ENCODE measurements around the gene TRABD2B. TPM values are rescaled to one million over a fixed set of nuclear protein-coding genes. Genes with fewer than 3 reads are reported as not detected.

The TRABD2B gene
- total and polyA plus RNA-seq, 8 donors, result 0.99 to 5.2 (median 3.3) TPM

DNA sequence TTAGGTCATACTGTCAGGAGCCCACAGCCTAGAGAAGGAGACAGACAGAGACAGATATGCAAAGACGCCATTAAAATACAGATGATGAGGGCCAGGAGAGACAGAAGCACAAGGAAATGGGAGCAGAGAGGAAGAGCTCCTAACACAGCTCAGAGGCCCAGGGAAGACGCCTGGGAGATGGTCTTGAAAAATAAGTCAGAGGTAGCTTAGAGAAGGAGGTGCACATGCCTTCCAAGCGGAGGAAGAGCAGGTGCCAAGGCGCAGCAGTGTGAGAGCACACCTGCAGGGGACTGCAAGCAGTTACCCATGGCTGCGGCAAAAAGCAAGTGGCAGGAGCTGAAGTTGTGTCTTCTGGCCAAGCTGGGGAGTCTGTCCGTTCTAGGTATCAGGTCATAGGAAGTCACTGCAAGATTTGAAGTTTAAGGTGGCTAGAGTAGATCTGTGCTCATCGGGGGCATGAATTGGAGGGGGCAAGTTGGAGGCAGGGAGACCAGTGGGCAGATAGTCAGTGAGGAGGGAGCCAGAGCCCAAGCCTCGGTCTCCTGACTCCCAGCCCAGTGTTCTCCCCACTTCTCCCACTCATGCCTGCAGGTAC, 1.3 kb upstream of the TRABD2B start:
- DNase-seq (no peak), ATAC-seq (no peak)
- no peaks in the 10 kb centered on the region for H3K9me3 ChIP-seq
- peaks cover 2 to 17% of the 10 kb centered on the region in 2 donors for H3K4me1 ChIP-seq
- TF ChIP-seq, protein P1, sequence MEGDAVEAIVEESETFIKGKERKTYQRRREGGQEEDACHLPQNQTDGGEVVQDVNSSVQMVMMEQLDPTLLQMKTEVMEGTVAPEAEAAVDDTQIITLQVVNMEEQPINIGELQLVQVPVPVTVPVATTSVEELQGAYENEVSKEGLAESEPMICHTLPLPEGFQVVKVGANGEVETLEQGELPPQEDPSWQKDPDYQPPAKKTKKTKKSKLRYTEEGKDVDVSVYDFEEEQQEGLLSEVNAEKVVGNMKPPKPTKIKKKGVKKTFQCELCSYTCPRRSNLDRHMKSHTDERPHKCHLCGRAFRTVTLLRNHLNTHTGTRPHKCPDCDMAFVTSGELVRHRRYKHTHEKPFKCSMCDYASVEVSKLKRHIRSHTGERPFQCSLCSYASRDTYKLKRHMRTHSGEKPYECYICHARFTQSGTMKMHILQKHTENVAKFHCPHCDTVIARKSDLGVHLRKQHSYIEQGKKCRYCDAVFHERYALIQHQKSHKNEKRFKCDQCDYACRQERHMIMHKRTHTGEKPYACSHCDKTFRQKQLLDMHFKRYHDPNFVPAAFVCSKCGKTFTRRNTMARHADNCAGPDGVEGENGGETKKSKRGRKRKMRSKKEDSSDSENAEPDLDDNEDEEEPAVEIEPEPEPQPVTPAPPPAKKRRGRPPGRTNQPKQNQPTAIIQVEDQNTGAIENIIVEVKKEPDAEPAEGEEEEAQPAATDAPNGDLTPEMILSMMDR (IDR thresholded peaks at IDR 0.05), result no peak
- H3K27me3 ChIP-seq, result peaks cover 21 to 81% of the 10 kb centered on the region in 2 donors
- no peak overlapping the region for H3K27ac ChIP-seq
- no peak overlapping the region for H3K4me3 ChIP-seq
- intact Hi-C loops (cut with DNase I), result no loop called here
- no peaks in the 10 kb centered on the region for H3K36me3 ChIP-seq

DNA sequence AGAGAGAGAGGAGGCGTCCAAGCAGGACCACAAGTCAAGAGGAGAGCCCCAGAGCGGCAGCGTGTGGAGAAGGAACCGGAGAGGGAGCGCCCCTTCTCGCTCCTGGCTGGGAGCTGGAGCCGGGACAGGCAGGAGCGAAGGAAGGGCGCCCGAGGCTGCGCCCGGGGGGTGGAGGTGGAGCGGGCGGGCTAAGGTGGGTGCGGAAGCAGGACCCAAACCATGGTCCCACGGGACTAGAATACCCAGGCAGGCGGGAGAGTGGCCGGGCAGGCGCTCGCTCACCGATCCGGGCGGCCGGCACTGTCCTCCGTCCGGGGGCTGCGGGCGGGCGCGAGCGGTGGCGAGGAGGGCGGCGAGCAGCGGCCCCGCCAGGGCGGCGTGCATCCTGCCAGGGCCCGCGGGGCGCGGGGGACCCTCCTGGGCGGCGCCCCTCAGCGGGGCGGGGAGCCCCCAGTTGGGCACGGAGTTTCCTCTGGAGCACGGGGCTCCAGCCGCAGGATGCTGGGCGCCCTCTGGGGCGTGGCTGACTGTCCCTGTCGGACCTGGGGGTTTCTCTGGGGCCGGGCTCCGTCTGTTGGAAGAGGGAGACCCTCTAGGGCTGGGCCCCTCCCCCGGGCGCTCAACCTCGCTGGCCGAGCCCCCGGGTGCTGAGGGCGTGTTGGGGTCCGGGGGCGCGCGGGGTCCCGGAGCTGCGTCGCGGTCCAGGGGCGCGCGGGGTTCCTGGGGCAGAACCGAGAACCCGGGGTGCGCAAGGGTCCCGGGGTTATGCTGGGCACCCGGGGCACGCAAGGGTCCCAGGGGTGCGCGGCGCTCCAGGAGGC, 569 bp downstream of the TRABD2B start:
- DNase-seq (peak in 2 of 4 donors; percentile 44 to 78), ATAC-seq (peak; percentile 17)
- peak overlapping the region; percentile 37 to 46 for H3K4me3 ChIP-seq
- H3K27ac ChIP-seq, result no peak overlapping the region
- H3K36me3 ChIP-seq, result no peaks in the 10 kb centered on the region
- H3K9me3 ChIP-seq, result no peaks in the 10 kb centered on the region
- TF ChIP-seq, protein P1 (IDR thresholded peaks at IDR 0.05), result no peak
- H3K4me1 ChIP-seq, result peaks cover 2 to 17% of the 10 kb centered on the region in 2 donors
- intact Hi-C loops (cut with DNase I), result no loop called here
- H3K27me3 ChIP-seq, result peaks cover 21 to 97% of the 10 kb centered on the region in 2 donors

DNA sequence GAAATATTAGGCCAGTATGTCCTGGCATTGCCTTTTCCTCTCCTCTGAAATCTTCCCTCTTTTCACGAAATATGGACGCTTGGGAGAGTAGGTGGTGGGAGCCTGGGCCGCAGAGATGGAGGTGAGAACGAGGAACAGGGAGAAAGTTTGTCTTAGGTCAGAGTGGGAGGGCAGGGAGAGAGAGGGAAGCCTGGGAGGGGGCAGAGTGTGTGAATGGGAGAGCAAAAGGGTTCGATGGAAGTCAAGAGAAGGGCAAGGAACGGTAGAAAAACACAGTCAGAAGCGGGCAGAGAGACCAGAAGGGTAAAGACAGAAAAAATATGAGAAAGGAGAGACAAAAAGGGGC, 1.2 kb downstream of the TRABD2B start:
- intact Hi-C loops (cut with DNase I), result no loop called here

DNA sequence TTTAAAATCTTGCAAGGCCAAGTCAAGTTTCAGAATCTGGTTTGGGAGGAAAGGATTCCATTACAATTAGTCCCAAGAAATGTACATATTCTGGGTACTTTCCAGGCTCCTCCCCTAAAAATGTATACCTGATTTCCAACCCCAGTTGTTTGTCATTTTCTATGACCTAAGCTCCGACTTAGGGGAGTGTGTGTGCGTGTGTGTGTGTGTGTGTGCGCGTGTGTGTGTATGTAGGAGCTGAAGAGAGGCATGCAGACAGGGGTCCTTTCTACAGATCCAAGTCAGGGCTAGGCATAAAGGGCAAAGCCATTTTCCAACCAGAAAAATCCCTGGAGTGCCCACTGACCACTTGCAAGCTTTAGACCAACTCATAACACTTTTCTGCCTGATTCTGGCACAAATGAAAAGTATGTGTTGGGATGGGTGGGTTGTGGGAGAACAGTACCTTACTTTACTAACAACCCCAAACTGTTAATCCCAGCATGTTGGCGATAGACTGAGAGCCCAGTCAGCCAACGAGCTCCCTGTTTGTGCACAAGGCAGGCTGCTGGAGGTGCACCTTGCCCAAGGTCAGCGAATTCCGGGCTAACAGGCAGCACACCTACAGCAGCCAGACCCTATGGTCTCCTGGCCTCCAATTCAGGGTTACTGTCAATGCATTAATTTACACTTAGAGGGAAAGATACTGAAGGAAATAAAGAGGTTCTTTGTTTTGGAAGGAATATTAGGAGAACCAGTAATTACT, 1.7 kb downstream of the TRABD2B start:
- intact Hi-C loops (cut with DNase I), result no loop called here
- H3K4me1 ChIP-seq, result peaks cover 2 to 17% of the 10 kb centered on the region in 2 donors
- H3K27ac ChIP-seq, result no peak overlapping the region
- no peak for ATAC-seq
- peaks cover 21 to 93% of the 10 kb centered on the region in 2 donors for H3K27me3 ChIP-seq
- TF ChIP-seq, protein P1 (IDR thresholded peaks at IDR 0.05), result no peak
- no peaks in the 10 kb centered on the region for H3K9me3 ChIP-seq
- no peaks in the 10 kb centered on the region for H3K36me3 ChIP-seq
- H3K4me3 ChIP-seq, result no peak overlapping the region
- DNase-seq, result no peak

More for the DNA sequence above, 1.2 kb downstream of the TRABD2B start:
- DNase-seq (no peak), ATAC-seq (no peak)
- peaks cover 21 to 97% of the 10 kb centered on the region in 2 donors for H3K27me3 ChIP-seq
- no peaks in the 10 kb centered on the region for H3K9me3 ChIP-seq
- H3K36me3 ChIP-seq, result no peaks in the 10 kb centered on the region
- no peak overlapping the region for H3K27ac ChIP-seq
- H3K4me1 ChIP-seq, result peaks cover 2 to 17% of the 10 kb centered on the region in 2 donors
- peak overlapping the region; percentile 37 to 46 for H3K4me3 ChIP-seq
- TF ChIP-seq, protein P1 (IDR thresholded peaks at IDR 0.05), result no peak
